ENCODE measurements around the gene NR2C2AP. TPM values are rescaled to one million over a fixed set of nuclear protein-coding genes. Genes with fewer than 3 reads are reported as not detected.

The NR2C2AP gene
- polyA plus RNA-seq, 1 donor, result 9.2 TPM

GRCh38 chr19:19214892-19215291, 11.7 kb upstream of the NR2C2AP start:
- peak; percentile 54 for DNase-seq

- DNase-seq, result no peak
These were observed 10.9 kb upstream of the NR2C2AP start for GRCh38 chr19:19214159-19214490.

- no peak for DNase-seq
These were observed 10.4 kb upstream of the NR2C2AP start for GRCh38 chr19:19213426-19214158.

- DNase-seq, result no peak
These were observed 9.7 kb upstream of the NR2C2AP start for GRCh38 chr19:19212916-19213315.

- no peak for DNase-seq
These were observed 8.5 kb upstream of the NR2C2AP start, which contains the start of gene NCAN for GRCh38 chr19:19211499-19212420. TSS of gene NCAN (plus strand) at chr19:19211958. CDS start at chr19:19216954, 4,996 bp downstream.

- DNase-seq, result no peak
These were observed 6.2 kb upstream of the NR2C2AP start for GRCh38 chr19:19209372-19209771.

- no peak for DNase-seq
These were observed 4.7 kb upstream of the NR2C2AP start for GRCh38 chr19:19207637-19208572.

GRCh38 chr19:19206938-19207337, 3.7 kb upstream of the NR2C2AP start:
- DNase-seq, result no peak

- no peak for DNase-seq
These were observed 2.5 kb upstream of the NR2C2AP start for GRCh38 chr19:19205416-19206410.

- no peak for DNase-seq
These were observed 967 bp upstream of the NR2C2AP start for GRCh38 chr19:19204181-19204580.

GRCh38 chr19:19202707-19203011, 555 bp downstream of the NR2C2AP start:
- DNase-seq, result no peak

- no peak for DNase-seq
These were observed 1.2 kb downstream of the NR2C2AP start for GRCh38 chr19:19201697-19202630.

- no peak for DNase-seq
These were observed 9.3 kb downstream of the NR2C2AP start for GRCh38 chr19:19193926-19194325.

GRCh38 chr19:19192910-19193423, 10.2 kb downstream of the NR2C2AP start:
- no peak for DNase-seq

- peak; percentile 100 for DNase-seq
These were observed 10.9 kb downstream of the NR2C2AP start, which contains the start of the genes BORCS8 and RFXANK for GRCh38 chr19:19192078-19192882. TSS of gene BORCS8 (minus strand) at chr19:19192152. CDS start at chr19:19192117, 35 bp downstream. TSS of gene RFXANK (plus strand) at chr19:19192258. CDS start at chr19:19193947, 1,689 bp downstream.

GRCh38 chr19:19191768-19192077, 11.5 kb downstream of the NR2C2AP start:
- DNase-seq, result no peak

GRCh38 chr19:19186742-19187141, 16.5 kb downstream of the NR2C2AP start:
- DNase-seq, result no peak

- DNase-seq, result no peak
These were observed 17.1 kb downstream of the NR2C2AP start for GRCh38 chr19:19185853-19186740.

Measured in hindlimb muscle (tissue), 1 donor.